OCI-LY3 (cell line): Measurements from ENCODE around the gene NIPBL.

Experiments used
- EZH2phosphoT487 ChIP-seq: fragments of 200-600 bp; shearing (Covaris generic); IDR thresholded peaks from 2 replicates; pipeline ENCODE4 v1.6.1; 2018; ENCODE audit warnings: antibody characterized with exemption, mixed run types, low read depth
- TF ChIP-seq, protein P1 (sequence below): fragments of 200-600, 300-600 bp; sonication (generic); IDR thresholded peaks from 2 replicates; pipeline ENCODE4 v1.5.1; 2014; ENCODE audit warnings: antibody characterized with exemption, low read length, low read depth

GRCh38 chr5:36936309-36936708 lies 59.7 kb downstream of the NIPBL start:
- TF ChIP-seq, protein P1, sequence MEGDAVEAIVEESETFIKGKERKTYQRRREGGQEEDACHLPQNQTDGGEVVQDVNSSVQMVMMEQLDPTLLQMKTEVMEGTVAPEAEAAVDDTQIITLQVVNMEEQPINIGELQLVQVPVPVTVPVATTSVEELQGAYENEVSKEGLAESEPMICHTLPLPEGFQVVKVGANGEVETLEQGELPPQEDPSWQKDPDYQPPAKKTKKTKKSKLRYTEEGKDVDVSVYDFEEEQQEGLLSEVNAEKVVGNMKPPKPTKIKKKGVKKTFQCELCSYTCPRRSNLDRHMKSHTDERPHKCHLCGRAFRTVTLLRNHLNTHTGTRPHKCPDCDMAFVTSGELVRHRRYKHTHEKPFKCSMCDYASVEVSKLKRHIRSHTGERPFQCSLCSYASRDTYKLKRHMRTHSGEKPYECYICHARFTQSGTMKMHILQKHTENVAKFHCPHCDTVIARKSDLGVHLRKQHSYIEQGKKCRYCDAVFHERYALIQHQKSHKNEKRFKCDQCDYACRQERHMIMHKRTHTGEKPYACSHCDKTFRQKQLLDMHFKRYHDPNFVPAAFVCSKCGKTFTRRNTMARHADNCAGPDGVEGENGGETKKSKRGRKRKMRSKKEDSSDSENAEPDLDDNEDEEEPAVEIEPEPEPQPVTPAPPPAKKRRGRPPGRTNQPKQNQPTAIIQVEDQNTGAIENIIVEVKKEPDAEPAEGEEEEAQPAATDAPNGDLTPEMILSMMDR = no peak
- TF ChIP-seq EZH2phosphoT487 = no peak
